GM18499 (cell line): ENCODE measurements around the gene SERPINI1.

Experiments
- ATAC-seq: cut with Tn5 transposase; IDR thresholded peaks from one replicate; pipeline ENCODE4 v1.9.1; 2021; ENCODE audit warnings: moderate number of reproducible peaks; ENCODE audit not compliant: insufficient read depth, unreplicated experiment

The SERPINI1 gene

GRCh38 chr3:167733961-167734497 is 1.5 kb upstream of the SERPINI1 start:
- no peak for ATAC-seq

GRCh38 chr3:167734498-167735232 is 856 bp upstream of the SERPINI1 start, which contains the start of gene PDCD10:
Gene PDCD10 (minus strand): TSS chr3:167734892. CDS start chr3:167720157, 14,735 bp downstream.
- peak; percentile 87 for ATAC-seq

GRCh38 chr3:167736264-167736787 is 805 bp downstream of the SERPINI1 start:
- ATAC-seq, result no peak

- ATAC-seq, result no peak
Observed at GRCh38 chr3:167736997-167737396, 1.5 kb downstream of the SERPINI1 start.

GRCh38 chr3:167738037-167738436 is 2.5 kb downstream of the SERPINI1 start:
- ATAC-seq, result no peak

- ATAC-seq, result no peak
Observed at GRCh38 chr3:167739190-167739810, 3.8 kb downstream of the SERPINI1 start.

- ATAC-seq, result peak; percentile 90
Observed at GRCh38 chr3:167740961-167741587, 5.6 kb downstream of the SERPINI1 start.

- no peak for ATAC-seq
Observed at GRCh38 chr3:167742338-167742737, 6.8 kb downstream of the SERPINI1 start.

- no peak for ATAC-seq
Observed at GRCh38 chr3:167743799-167744198, 8.3 kb downstream of the SERPINI1 start.

- no peak for ATAC-seq
Observed at GRCh38 chr3:167749209-167749608, 13.7 kb downstream of the SERPINI1 start.

GRCh38 chr3:167749728-167750127 is 14.2 kb downstream of the SERPINI1 start:
- no peak for ATAC-seq

GRCh38 chr3:167750272-167750971 is 14.9 kb downstream of the SERPINI1 start:
- peak; percentile 98 for ATAC-seq

- ATAC-seq, result no peak
Observed at GRCh38 chr3:167754049-167754448, 18.5 kb downstream of the SERPINI1 start.

GRCh38 chr3:167761302-167761701 is 25.8 kb downstream of the SERPINI1 start:
- no peak for ATAC-seq

GRCh38 chr3:167762296-167762695 is 26.8 kb downstream of the SERPINI1 start:
- ATAC-seq, result no peak

GRCh38 chr3:167772992-167773391 is 37.5 kb downstream of the SERPINI1 start:
- ATAC-seq, result no peak

GRCh38 chr3:167773584-167773983 is 38.1 kb downstream of the SERPINI1 start:
- ATAC-seq, result peak; percentile 93

GRCh38 chr3:167776066-167776685 is 40.7 kb downstream of the SERPINI1 start:
- no peak for ATAC-seq

GRCh38 chr3:167777356-167777755 is 41.8 kb downstream of the SERPINI1 start:
- no peak for ATAC-seq
